ENCODE measurements around the gene SEMA6D. TPM values are rescaled to one million over a fixed set of nuclear protein-coding genes. Genes with fewer than 3 reads are reported as not detected.
A peak's percentile ranks its signal among the peaks of the same experiment; 100 is the strongest.

SEMA6D gene
- total RNA-seq, 1 donor from 2014 or later: 2.6 TPM

DNA sequence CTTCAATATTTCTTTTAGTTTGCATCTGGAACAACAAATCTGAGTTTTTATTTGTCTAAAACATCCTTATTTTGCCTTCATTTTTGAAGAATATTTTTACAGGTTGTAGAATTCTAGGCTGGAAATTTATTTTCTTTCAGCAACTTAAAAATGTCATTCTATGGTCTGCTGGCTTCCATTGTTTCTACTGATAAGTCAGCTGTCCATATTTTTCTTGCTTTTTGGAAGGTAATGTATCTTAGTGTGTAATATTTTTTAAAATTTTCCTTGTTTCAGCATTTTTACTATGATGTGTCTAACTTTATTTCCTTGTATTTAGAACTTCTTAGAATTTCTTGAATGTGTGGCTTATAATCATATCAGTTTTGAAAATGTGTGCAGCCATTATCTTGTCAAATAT is 37.0 kb downstream of the SEMA6D start:
- no peak overlapping the region for H3K4me3 ChIP-seq (ENCODE audit: low read depth, low read length)
- DNase-seq (ENCODE audit: low read depth) (no peak), FAIRE-seq (no peak)
- H3K36me3 ChIP-seq (ENCODE audit: control insufficient read depth, insufficient read depth, low read length): no peaks in the 10 kb centered on the region
- TF ChIP-seq, protein P1, sequence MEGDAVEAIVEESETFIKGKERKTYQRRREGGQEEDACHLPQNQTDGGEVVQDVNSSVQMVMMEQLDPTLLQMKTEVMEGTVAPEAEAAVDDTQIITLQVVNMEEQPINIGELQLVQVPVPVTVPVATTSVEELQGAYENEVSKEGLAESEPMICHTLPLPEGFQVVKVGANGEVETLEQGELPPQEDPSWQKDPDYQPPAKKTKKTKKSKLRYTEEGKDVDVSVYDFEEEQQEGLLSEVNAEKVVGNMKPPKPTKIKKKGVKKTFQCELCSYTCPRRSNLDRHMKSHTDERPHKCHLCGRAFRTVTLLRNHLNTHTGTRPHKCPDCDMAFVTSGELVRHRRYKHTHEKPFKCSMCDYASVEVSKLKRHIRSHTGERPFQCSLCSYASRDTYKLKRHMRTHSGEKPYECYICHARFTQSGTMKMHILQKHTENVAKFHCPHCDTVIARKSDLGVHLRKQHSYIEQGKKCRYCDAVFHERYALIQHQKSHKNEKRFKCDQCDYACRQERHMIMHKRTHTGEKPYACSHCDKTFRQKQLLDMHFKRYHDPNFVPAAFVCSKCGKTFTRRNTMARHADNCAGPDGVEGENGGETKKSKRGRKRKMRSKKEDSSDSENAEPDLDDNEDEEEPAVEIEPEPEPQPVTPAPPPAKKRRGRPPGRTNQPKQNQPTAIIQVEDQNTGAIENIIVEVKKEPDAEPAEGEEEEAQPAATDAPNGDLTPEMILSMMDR (IDR thresholded peaks at IDR 0.05; ENCODE audit: insufficient read depth, low read length, severe bottlenecking): no peak
- no peaks in the 10 kb centered on the region for H3K27me3 ChIP-seq (ENCODE audit: control insufficient read depth, insufficient read depth, low read length)

DNA sequence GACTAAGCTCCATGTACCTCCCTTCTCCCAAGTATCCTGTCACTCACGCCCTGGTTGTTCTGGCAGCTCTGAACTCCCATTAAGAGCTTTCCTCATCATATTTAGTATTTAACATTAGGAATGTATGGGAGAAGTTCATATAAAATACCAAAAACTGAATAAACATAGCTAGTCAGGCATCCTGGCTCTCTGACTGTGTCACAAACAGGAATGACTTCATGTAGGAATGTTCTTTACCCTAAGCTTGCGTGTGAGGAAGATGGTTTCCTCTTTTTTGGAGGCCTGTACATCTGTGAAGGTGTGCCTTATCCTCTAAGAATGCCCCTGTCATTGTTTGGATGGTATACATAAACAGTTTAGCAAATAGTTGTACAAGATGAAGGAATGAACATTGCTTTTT is 38.6 kb downstream of the SEMA6D start:
- FAIRE-seq (no peak), DNase-seq (ENCODE audit: low read depth) (no peak)
- Histone ChIP-seq H3K27me3 (ENCODE audit: control insufficient read depth, insufficient read depth, low read length) (no peaks in the 10 kb centered on the region), H3K4me3 (ENCODE audit: low read depth, low read length) (no peak overlapping the region), H3K36me3 (ENCODE audit: control insufficient read depth, insufficient read depth, low read length) (no peaks in the 10 kb centered on the region)
- TF ChIP-seq, protein P1 (IDR thresholded peaks at IDR 0.05; ENCODE audit: insufficient read depth, low read length, severe bottlenecking): no peak

- TF ChIP-seq, protein P1 (IDR thresholded peaks at IDR 0.05; ENCODE audit: insufficient read depth, low read length, severe bottlenecking): no peak
- Histone ChIP-seq H3K36me3 (ENCODE audit: control insufficient read depth, insufficient read depth, low read length) (no peaks in the 10 kb centered on the region), H3K27me3 (ENCODE audit: control insufficient read depth, insufficient read depth, low read length) (no peaks in the 10 kb centered on the region), H3K4me3 (ENCODE audit: low read depth, low read length) (no peak overlapping the region)
- DNase-seq (ENCODE audit: low read depth): peak; percentile 92
- FAIRE-seq: peak; percentile 94
These were observed 39.6 kb downstream of the SEMA6D start for GRCh38 chr15:47756872-47757271.

DNA sequence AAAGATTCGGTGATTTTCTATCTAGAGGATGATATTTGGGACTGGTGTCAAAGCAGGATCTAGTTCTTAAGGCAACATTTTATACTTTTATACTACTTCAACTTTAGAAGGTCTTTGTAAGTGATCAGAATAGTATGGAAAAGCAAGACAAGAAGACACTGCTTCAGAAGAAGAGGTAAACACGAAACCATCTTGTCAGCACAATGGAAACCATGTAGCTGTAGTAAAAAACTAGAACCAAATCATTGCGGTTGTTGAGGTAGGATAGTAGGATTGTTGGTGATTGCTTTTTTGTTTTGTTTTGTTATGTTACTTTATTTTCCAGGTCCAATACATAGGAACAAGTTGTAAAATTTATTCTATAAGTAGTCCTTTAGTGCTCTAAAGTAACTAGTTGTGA is 40.0 kb downstream of the SEMA6D start:
- Histone ChIP-seq H3K4me3 (ENCODE audit: low read depth, low read length) (no peak overlapping the region), H3K27me3 (ENCODE audit: control insufficient read depth, insufficient read depth, low read length) (no peaks in the 10 kb centered on the region), H3K36me3 (ENCODE audit: control insufficient read depth, insufficient read depth, low read length) (no peaks in the 10 kb centered on the region)
- FAIRE-seq (no peak), DNase-seq (ENCODE audit: low read depth) (no peak)
- TF ChIP-seq, protein P1 (IDR thresholded peaks at IDR 0.05; ENCODE audit: insufficient read depth, low read length, severe bottlenecking): no peak

- no peak for FAIRE-seq
- Histone ChIP-seq H3K4me3 (ENCODE audit: low read depth, low read length) (no peak overlapping the region), H3K36me3 (ENCODE audit: control insufficient read depth, insufficient read depth, low read length) (no peaks in the 10 kb centered on the region), H3K27me3 (ENCODE audit: control insufficient read depth, insufficient read depth, low read length) (no peaks in the 10 kb centered on the region)
- DNase-seq (ENCODE audit: low read depth): no peak
- TF ChIP-seq, protein P1 (IDR thresholded peaks at IDR 0.05; ENCODE audit: insufficient read depth, low read length, severe bottlenecking): no peak
These were observed 45.3 kb downstream of the SEMA6D start for GRCh38 chr15:47762621-47763020.

DNA sequence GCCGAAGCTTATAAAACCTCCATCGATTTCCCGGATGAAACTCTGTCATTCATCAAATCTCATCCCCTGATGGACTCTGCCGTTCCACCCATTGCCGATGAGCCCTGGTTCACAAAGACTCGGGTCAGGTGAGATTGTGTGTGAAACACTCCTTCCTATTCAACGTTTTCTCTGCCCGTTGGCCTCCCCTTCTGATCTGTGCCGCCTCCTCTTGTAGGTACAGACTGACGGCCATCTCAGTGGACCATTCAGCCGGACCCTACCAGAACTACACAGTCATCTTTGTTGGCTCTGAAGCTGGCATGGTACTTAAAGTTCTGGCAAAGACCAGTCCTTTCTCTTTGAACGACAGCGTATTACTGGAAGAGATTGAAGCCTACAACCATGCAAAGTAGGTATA is 47.4 kb downstream of the SEMA6D start:
- no peak for FAIRE-seq
- no peak for DNase-seq (ENCODE audit: low read depth)
- Histone ChIP-seq H3K27me3 (ENCODE audit: control insufficient read depth, insufficient read depth, low read length) (no peaks in the 10 kb centered on the region), H3K4me3 (ENCODE audit: low read depth, low read length) (no peak overlapping the region), H3K36me3 (ENCODE audit: control insufficient read depth, insufficient read depth, low read length) (no peaks in the 10 kb centered on the region)
- TF ChIP-seq, protein P1 (IDR thresholded peaks at IDR 0.05; ENCODE audit: insufficient read depth, low read length, severe bottlenecking): no peak

All from bronchial epithelial cell (primary cell).